Stimulated activated CD4-positive, alpha-beta T cell treated with anti-CD3 and anti-CD28 coated beads, Interleukin-15, amount 100 ng/mL, for 24 hours (primary cell): ENCODE results near the gene SMARCE1.

ENCODE experiments used
- DNase-seq: peaks from one replicate; pipeline ENCODE4 v3.0.0-alpha.2; 2020

SMARCE1 gene

GRCh38 chr17:40647624-40648383, at the start of gene SMARCE1:
TSS of gene SMARCE1 (minus strand) at chr17:40647818. CDS start at chr17:40645802, 2,016 bp downstream.
- DNase-seq, result peak; percentile 77

- no peak for DNase-seq
These were observed 49.7 kb upstream of the SMARCE1 start for GRCh38 chr17:40697297-40697696.

GRCh38 chr17:40696651-40697072, 49.0 kb upstream of the SMARCE1 start:
- DNase-seq, result no peak

DNA sequence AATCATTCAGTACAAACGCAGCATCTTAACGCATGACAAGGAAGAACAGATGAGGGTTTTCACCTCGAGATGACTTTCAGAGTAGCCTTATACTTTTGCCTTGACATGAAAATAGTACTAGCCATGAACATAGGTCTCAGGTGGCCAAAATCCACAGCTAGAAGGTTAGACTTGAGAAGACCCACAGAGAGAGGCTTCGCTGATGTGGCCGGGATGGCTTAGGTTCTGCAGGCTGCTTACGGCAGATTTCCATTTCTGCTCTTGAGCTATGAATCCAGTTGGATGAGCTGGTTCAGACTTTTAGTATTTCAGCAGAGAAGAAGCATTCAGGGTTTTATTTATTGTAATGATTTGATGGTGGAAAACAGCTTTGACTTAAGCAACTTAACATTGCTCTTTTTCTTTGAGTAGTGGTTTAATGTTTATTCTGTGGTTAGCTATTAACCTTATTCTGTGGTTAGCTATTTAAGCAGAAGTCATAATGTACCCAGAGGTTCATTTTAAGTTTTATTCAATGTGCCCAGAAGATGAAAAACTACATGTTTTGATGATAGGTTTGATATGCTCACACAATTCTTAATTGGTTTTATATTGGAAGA, 48.4 kb upstream of the SMARCE1 start:
- no peak for DNase-seq

- DNase-seq, result no peak
These were observed 47.0 kb upstream of the SMARCE1 start for GRCh38 chr17:40694584-40694983.

DNA sequence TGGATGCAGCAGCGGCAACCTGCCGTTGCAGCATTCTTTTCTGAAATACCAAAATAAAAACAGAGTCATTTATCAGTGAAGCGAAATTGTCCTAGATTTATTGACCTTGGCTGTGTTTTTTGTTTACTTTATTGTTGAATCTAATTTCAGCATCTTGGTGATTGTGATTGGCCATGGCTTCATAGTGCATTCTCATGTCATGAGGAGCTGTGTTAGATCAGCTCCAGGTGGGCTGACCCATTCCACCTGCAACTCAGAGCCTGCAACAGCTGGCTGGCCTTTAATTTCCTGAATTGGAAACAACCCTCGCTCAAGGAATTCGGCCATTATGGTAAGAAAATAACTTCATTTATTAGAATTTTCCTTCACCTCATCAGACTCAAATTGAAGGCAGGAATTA, 39.5 kb upstream of the SMARCE1 start:
- DNase-seq, result no peak

DNA sequence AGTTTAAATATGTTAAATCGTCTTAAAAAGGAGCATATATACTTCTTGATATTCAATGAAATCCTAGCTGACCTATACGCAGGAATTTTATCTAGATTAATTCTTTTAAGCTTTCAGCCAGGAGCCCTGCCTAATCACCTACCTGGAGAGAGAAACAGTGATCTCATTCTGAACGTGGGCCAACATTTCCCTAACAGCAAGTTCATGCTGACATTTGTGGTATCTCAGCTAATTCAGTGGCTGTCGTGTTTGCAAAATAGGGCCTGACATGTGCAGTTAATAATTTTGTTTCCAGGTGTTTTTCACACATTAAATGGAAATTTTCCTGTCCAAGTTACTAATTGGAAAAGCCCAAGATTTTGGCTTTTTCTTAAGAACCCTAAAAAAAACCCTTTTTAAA, 38.6 kb upstream of the SMARCE1 start:
- DNase-seq, result no peak

- no peak for DNase-seq
These were observed 33.4 kb upstream of the SMARCE1 start for GRCh38 chr17:40680998-40681397.

GRCh38 chr17:40679523-40679907, 31.9 kb upstream of the SMARCE1 start:
- DNase-seq, result no peak

DNA sequence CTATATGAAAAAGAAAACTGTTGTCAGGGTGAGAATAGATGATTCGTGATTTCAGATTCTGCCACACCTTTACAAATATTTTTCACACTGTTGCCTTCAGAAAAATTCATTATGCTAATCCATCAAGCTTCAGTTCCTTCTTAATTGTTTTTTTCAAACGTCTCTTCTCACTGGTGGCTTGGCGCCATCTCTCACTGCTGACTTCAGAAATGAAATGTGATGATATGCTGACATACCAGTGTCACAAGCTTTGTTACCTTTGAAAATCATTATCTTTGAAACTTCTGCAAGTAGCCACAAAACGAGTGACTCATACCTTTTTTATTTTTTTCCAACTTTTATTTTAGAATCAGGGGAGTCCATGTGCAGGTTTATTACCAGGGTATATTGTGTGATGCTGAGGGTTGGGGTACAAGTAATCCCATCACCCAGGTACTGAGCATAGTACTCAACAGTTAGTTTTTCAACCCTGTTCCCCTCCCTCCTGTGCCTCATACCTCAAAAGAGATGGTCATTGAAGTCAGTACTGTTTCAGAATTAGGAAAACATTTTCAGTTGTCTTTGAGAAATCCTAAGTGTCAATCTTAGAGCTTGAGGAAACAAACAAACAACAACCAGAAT, 31.4 kb upstream of the SMARCE1 start:
- DNase-seq, result no peak

DNA sequence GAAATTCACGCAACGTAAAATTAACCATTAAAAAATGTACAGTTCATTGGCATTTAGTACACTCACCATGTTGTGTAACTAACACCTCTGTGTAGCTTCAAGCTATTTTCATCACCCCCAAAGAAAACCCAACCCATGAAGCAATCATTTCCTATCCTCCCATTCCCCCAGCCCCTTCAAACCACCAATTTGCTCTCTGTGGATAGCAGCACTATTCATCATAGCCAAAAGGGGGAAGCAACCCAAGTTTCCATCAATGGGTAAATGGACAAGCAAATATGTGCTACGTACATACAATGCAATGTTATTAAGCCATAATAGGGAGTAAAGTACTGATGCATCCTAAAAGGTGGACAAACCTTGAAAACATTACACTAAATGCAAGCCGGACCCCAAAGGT, 28.3 kb upstream of the SMARCE1 start:
- no peak for DNase-seq

DNA sequence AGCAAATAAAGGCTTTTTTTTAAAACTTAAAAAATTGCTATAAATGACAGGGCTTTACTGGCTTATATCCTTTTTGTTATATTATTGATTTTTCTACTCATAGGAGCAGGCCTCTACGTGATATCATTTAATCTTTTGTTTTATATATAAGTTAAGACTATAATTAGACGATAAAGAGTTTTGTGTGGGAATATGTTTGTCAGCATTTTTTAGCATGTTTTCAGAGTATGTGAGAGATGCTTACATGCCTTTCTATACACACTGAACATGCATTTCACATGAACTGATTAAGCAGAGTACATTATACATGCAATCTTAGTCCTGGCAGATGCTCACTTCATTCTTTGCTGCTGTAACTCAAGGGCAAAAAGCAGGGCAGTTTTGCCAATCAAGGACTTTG, 25.0 kb upstream of the SMARCE1 start:
- no peak for DNase-seq

- DNase-seq, result no peak
These were observed 23.7 kb upstream of the SMARCE1 start for GRCh38 chr17:40671282-40671681.

DNA sequence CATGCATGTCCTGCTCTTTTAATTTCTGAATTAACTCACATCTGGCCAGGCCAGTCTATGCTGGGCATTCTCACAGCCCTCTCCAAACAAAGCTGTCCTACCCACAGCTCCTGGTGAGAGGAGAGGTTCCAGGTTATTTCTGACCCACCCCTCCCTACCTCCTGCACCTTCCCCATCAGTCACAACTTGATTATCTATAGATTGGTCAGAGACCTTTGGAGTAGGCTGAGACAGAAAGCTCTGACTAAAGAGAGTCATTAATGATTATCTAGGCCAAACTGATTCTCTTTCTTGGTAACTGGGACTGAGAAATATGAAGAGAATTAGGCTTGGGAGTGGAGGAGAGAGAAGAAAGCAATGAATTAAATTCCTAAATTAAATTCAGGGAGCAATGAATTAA, 18.7 kb upstream of the SMARCE1 start:
- no peak for DNase-seq

GRCh38 chr17:40664582-40665333, 17.1 kb upstream of the SMARCE1 start, which contains the start of gene KRT222:
TSS of gene KRT222 (minus strand) at chr17:40665177. CDS start at chr17:40665099, 78 bp downstream.
- peak; percentile 5 for DNase-seq

DNA sequence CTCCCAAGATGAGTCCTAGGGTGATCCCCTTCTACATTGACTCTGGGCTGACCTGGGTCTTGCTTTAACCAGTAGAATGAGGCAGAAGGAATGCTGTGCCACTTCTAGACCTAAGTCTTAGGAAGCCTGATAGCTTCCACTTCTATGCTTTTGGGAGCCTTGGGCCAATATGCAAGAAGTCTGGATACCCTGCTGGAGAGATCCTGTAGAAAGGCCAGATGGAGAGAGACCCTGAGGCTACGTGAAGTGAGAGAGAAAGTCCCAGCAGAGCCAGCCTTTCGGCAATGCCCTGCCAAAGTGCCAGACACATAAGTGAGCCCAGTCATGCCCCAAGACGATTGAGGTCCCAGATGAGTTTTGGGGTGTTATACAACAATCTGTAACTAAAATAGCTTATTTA, 15.6 kb upstream of the SMARCE1 start:
- no peak for DNase-seq

DNA sequence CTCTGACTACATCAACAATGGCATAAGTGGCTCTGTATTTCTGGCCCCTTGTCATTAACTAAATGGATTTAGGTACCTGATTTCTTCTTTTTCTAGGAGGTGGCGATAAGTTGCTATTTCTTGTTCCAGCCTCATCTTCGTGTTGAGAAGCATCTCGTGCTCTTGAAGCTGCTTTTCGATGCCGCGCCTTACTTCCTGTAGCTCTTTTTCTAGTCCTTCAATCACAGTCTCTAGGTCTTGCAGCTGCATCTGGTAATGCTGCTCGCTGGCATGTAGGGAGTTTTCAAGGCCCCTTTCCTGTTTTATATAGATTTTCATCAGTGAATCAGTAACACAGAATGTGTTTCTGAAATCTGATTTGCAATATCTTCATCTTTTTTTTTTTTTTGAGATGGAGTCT, 12.3 kb upstream of the SMARCE1 start:
- DNase-seq, result no peak

- DNase-seq, result no peak
These were observed 10.8 kb upstream of the SMARCE1 start for GRCh38 chr17:40658396-40658795.

GRCh38 chr17:40651939-40652338, 4.3 kb upstream of the SMARCE1 start:
- no peak for DNase-seq

GRCh38 chr17:40648384-40648968, 858 bp upstream of the SMARCE1 start:
- DNase-seq, result peak; percentile 4

DNA sequence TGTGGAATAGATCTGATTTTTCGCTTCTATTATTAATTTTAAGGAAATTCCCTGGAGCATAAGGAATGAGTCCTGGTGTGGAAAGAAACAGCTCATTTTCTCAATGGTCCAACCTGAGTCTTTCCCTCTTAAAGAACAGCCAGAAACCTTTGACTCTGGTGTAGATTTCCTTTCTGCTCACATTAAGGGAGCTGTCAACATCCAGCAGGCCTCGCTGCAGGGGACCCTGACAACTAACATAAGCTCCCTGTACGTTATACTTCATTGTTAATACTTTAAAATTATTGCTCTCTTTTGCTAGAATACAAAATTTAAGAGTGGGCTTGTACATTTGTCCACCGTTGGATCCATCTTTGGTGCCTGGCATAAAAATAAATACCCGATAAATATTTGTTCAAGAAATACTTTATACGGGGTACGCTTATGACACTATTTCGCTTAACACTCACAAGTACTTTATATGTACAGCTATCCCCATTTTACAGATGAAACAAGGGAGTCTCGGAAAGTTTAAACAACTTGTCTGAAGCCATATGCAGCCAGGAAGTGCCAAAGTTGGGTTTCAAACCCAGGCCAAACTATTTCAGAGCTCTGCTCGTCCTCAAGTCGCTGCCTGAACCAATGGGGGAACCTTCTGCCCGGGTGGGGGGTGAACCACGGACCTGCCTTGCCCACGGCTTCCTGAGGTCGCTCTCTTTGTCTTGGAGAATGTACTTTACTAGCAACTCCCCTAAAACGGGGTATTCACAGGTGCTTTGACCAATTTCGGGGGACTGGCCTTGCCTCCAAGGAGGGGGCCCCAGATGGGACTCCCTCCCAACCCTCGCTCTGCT, 611 bp downstream of the SMARCE1 start:
- peak; percentile 58 for DNase-seq

GRCh38 chr17:40645943-40646342, 1.7 kb downstream of the SMARCE1 start:
- DNase-seq, result no peak
